Measurements from ENCODE around the gene KIF26B.
"Not testable (repeated sequence)": the region's sequence is repeated elsewhere in the genome, so short reads cannot be mapped to it uniquely, and the experiment has no call there.

KIF26B gene

GRCh38 chr1:245353915-245354775, 199.4 kb downstream of the KIF26B start:
- DNase-seq (ENCODE audit: low spot score), result no peak
- in situ Hi-C loops (cut with MboI; ENCODE audit: low sequenced_read_pairs, unreplicated experiment), result no loop called here
- no peak for TF ChIP-seq CTCF (IDR thresholded peaks at IDR 0.05; ENCODE audit: borderline replicate concordance, control extremely low read depth, extremely low read depth, insufficient read depth, missing control alignments)

- DNase-seq (ENCODE audit: low spot score); in situ Hi-C loops (cut with MboI; ENCODE audit: low sequenced_read_pairs, unreplicated experiment): not testable (repeated sequence)
These were observed 201.3 kb downstream of the KIF26B start for GRCh38 chr1:245355851-245356630.

- no peak for TF ChIP-seq CTCF (IDR thresholded peaks at IDR 0.05; ENCODE audit: borderline replicate concordance, control extremely low read depth, extremely low read depth, insufficient read depth, missing control alignments)
- DNase-seq (ENCODE audit: low spot score), result no peak
- in situ Hi-C loops (cut with MboI; ENCODE audit: low sequenced_read_pairs, unreplicated experiment), result no loop called here
These were observed 202.3 kb downstream of the KIF26B start for GRCh38 chr1:245356891-245357585.

GRCh38 chr1:245359101-245359680, 204.4 kb downstream of the KIF26B start:
- in situ Hi-C loops (cut with MboI; ENCODE audit: low sequenced_read_pairs, unreplicated experiment); DNase-seq (ENCODE audit: low spot score): not testable (repeated sequence)

- in situ Hi-C loops (cut with MboI; ENCODE audit: low sequenced_read_pairs, unreplicated experiment), result no loop called here
- no peak for TF ChIP-seq CTCF (IDR thresholded peaks at IDR 0.05; ENCODE audit: borderline replicate concordance, control extremely low read depth, extremely low read depth, insufficient read depth, missing control alignments)
- no peak for DNase-seq (ENCODE audit: low spot score)
These were observed 206.3 kb downstream of the KIF26B start for GRCh38 chr1:245361065-245361464.

- DNase-seq (ENCODE audit: low spot score), result no peak
- TF ChIP-seq CTCF (IDR thresholded peaks at IDR 0.05; ENCODE audit: borderline replicate concordance, control extremely low read depth, extremely low read depth, insufficient read depth, missing control alignments), result no peak
- in situ Hi-C loops (cut with MboI; ENCODE audit: low sequenced_read_pairs, unreplicated experiment), result no loop called here
These were observed 207.2 kb downstream of the KIF26B start for GRCh38 chr1:245361951-245362350.

- DNase-seq (ENCODE audit: low spot score), result no peak
- in situ Hi-C loops (cut with MboI; ENCODE audit: low sequenced_read_pairs, unreplicated experiment), result no loop called here
- no peak for TF ChIP-seq CTCF (IDR thresholded peaks at IDR 0.05; ENCODE audit: borderline replicate concordance, control extremely low read depth, extremely low read depth, insufficient read depth, missing control alignments)
These were observed 208.8 kb downstream of the KIF26B start for GRCh38 chr1:245363461-245364200.

Data from GM13976 (cell line).